Central memory CD8-positive, alpha-beta T cell (primary cell): ENCODE results near the gene TRIM41.
A peak's percentile ranks its signal among the peaks of the same experiment; 100 is the strongest.

Experiments
- ATAC-seq: fragments of 150-1000 bp; cut with Tn5 transposase; replicated peaks from 2 replicates; pipeline ENCODE4 v1.10.0; 2022; ENCODE audit warnings: mild to moderate bottlenecking, moderate FRiP score, moderate number of reproducible peaks; ENCODE audit not compliant: poor library complexity, severe bottlenecking; ENCODE audit errors: extremely low read depth
- DNase-seq, 2 donors: peaks; one replicate each; pipeline ENCODE4 v3.0.0; 2021; ENCODE audit warnings: low spot score in 2 of 2
- H3K27ac Mint-ChIP-seq: one replicate; pipeline ENCODE4 v1.8.0; 2022; ENCODE audit warnings: low read depth, mild to moderate bottlenecking, moderate library complexity, mixed read lengths
- H3K27me3 Mint-ChIP-seq: one replicate; pipeline ENCODE4 v1.8.0; 2022; ENCODE audit warnings: mixed read lengths
- H3K36me3 Mint-ChIP-seq: one replicate; pipeline ENCODE4 v1.8.0; 2022; ENCODE audit warnings: mild to moderate bottlenecking, moderate library complexity, mixed read lengths; ENCODE audit not compliant: insufficient read depth
- H3K4me1 Mint-ChIP-seq: one replicate; pipeline ENCODE4 v1.8.0; 2022; ENCODE audit warnings: mixed read lengths
- H3K4me3 Mint-ChIP-seq: one replicate; pipeline ENCODE4 v1.8.0; 2022; ENCODE audit warnings: mild to moderate bottlenecking, moderate library complexity, mixed read lengths
- H3K9me3 Mint-ChIP-seq: one replicate; pipeline ENCODE4 v1.8.0; 2022; ENCODE audit warnings: mixed read lengths

The TRIM41 gene

GRCh38 chr5:181233088-181233800, 10.2 kb downstream of the TRIM41 start:
- H3K36me3 Mint-ChIP-seq: peaks cover 73% of the 10 kb centered on the region
- H3K9me3 Mint-ChIP-seq: no peaks in the 10 kb centered on the region
- peak overlapping the region; percentile 67 for H3K27ac Mint-ChIP-seq
- no peaks in the 10 kb centered on the region for H3K27me3 Mint-ChIP-seq
- peaks cover 29% of the 10 kb centered on the region for H3K4me1 Mint-ChIP-seq
- H3K4me3 Mint-ChIP-seq: no peak overlapping the region
- ATAC-seq (no peak), DNase-seq (no peak)

DNA sequence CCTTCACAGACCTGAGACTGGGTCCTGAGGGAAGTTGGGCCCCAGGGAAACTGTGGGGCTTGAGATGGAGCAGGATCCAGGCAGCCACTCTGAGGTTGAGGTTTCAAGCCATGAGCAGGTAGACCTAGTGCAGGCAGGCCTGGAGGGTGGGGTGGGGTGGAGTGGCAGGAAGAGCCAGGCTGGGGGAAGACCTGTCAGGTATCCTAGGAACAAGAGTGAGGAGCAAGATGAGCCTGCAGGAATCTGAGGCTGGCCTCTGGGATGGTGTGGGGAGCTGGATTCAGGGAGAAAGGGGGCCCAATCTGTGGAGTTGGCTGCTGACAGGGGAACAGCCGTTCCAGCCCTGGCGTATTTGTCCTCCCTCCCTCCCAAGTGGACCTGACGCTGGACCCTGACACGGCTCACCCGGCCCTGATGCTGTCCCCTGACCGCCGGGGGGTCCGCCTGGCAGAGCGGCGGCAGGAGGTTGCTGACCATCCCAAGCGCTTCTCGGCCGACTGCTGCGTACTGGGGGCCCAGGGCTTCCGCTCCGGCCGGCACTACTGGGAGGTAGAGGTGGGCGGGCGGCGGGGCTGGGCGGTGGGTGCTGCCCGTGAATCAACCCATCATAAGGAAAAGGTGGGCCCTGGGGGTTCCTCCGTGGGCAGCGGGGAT, 10.8 kb downstream of the TRIM41 start:
- no peaks in the 10 kb centered on the region for H3K9me3 Mint-ChIP-seq
- peaks cover 36% of the 10 kb centered on the region for H3K4me1 Mint-ChIP-seq
- H3K27ac Mint-ChIP-seq: peak overlapping the region; percentile 67
- DNase-seq: no peak
- no peak overlapping the region for H3K4me3 Mint-ChIP-seq
- H3K27me3 Mint-ChIP-seq: no peaks in the 10 kb centered on the region
- ATAC-seq: no peak
- H3K36me3 Mint-ChIP-seq: peaks cover 77% of the 10 kb centered on the region

DNA sequence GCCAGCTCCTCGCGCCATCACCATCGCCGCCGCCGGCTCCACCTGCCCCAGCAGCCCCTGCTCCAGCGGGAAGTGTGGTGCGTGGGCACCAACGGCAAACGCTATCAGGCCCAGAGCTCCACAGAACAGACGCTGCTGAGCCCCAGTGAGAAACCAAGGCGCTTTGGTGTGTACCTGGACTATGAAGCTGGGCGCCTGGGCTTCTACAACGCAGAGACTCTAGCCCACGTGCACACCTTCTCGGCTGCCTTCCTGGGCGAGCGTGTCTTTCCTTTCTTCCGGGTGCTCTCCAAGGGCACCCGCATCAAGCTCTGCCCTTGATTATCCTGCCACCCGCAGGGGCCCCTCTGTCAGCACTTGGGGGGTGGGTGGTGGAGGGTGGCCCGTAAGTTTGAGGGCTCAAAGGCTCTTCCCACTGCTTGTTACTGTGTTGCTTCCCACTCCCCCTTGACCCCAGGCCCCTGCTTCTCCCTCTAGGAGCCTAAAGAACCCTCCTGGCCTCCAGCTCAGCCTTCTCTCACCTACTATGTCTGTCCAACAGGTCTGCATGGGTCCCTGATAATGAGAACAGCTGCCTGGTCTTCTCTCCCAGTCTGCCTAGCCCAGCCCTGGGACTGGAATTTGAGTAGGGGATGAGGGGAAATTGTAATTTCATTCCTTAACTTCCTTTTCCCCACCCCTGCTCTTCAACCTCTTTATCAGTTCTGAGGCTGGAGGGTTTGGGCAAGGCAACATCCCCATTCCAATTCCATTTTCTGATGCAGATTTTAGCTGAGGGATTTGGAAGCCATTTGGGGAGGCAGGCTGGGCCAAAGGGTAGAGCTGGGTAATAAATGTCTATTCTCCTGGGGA, 11.6 kb downstream of the TRIM41 start:
- no peaks in the 10 kb centered on the region for H3K9me3 Mint-ChIP-seq
- peaks cover 35% of the 10 kb centered on the region for H3K4me1 Mint-ChIP-seq
- H3K36me3 Mint-ChIP-seq: peaks cover 80% of the 10 kb centered on the region
- no peaks in the 10 kb centered on the region for H3K27me3 Mint-ChIP-seq
- DNase-seq: no peak
- H3K4me3 Mint-ChIP-seq: no peak overlapping the region
- H3K27ac Mint-ChIP-seq: peak overlapping the region; percentile 57
- no peak for ATAC-seq

- Mint-ChIP-seq H3K4me3 (no peak overlapping the region), H3K27me3 (no peaks in the 10 kb centered on the region), H3K27ac (peak overlapping the region; percentile 57), H3K4me1 (peaks cover 31% of the 10 kb centered on the region), H3K36me3 (peaks cover 82% of the 10 kb centered on the region), H3K9me3 (no peaks in the 10 kb centered on the region)
- DNase-seq: no peak
- ATAC-seq: no peak
Observed at GRCh38 chr5:181235323-181235688, 12.2 kb downstream of the TRIM41 start.

GRCh38 chr5:181235689-181236366, 12.7 kb downstream of the TRIM41 start:
- peaks cover 31% of the 10 kb centered on the region for H3K4me1 Mint-ChIP-seq
- H3K36me3 Mint-ChIP-seq: peaks cover 86% of the 10 kb centered on the region
- H3K4me3 Mint-ChIP-seq: no peak overlapping the region
- ATAC-seq: no peak
- H3K9me3 Mint-ChIP-seq: no peaks in the 10 kb centered on the region
- no peak overlapping the region for H3K27ac Mint-ChIP-seq
- no peak for DNase-seq
- H3K27me3 Mint-ChIP-seq: no peaks in the 10 kb centered on the region

- H3K4me1 Mint-ChIP-seq: peaks cover 31% of the 10 kb centered on the region
- H3K9me3 Mint-ChIP-seq: no peaks in the 10 kb centered on the region
- DNase-seq: no peak
- H3K4me3 Mint-ChIP-seq: no peak overlapping the region
- no peak for ATAC-seq
- H3K36me3 Mint-ChIP-seq: peaks cover 86% of the 10 kb centered on the region
- no peaks in the 10 kb centered on the region for H3K27me3 Mint-ChIP-seq
- H3K27ac Mint-ChIP-seq: no peak overlapping the region
Observed at GRCh38 chr5:181236471-181236870, 13.4 kb downstream of the TRIM41 start.

DNA sequence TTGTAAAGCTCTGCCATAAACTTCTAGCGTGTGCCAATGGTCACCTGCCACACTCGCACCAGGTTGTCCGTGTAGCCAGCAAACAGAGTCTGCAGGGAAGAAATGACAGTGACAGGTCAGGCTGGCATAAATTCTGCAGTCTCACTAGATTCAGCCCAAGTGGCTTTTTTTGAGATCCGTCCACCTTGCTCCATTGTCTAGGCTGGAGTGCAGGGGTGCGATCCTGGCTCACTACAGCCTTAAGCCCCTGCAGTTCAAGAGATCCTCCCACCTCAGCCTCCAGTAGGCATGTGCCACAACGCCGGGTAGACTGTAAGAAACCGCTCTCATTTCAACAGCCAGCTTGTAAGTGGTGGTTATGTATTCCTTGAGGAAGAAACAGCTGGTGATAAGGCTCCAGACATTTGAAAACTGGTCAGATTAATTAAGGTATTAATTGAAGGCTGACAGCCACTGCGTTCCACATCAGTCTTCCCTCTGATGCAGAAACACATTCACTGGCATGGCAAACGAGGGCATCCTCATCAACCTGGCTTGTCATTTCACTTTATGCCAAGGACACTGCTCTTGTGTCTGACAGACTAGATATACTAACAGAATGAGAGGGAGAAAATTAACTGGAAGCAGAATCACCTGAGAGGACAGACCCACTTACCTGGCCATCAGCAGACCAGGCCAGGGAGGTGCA, 14.0 kb downstream of the TRIM41 start:
- Mint-ChIP-seq H3K36me3 (peaks cover 88% of the 10 kb centered on the region), H3K4me1 (peaks cover 36% of the 10 kb centered on the region), H3K9me3 (no peaks in the 10 kb centered on the region), H3K27me3 (no peaks in the 10 kb centered on the region), H3K27ac (no peak overlapping the region), H3K4me3 (no peak overlapping the region)
- DNase-seq (no peak), ATAC-seq (no peak)

GRCh38 chr5:181237729-181238385, 14.8 kb downstream of the TRIM41 start:
- H3K36me3 Mint-ChIP-seq: peaks cover 87% of the 10 kb centered on the region
- H3K4me1 Mint-ChIP-seq: peaks cover 39% of the 10 kb centered on the region
- H3K27ac Mint-ChIP-seq: peak overlapping the region; percentile 65
- ATAC-seq (no peak), DNase-seq (no peak)
- H3K27me3 Mint-ChIP-seq: no peaks in the 10 kb centered on the region
- H3K9me3 Mint-ChIP-seq: no peaks in the 10 kb centered on the region
- H3K4me3 Mint-ChIP-seq: no peak overlapping the region

DNA sequence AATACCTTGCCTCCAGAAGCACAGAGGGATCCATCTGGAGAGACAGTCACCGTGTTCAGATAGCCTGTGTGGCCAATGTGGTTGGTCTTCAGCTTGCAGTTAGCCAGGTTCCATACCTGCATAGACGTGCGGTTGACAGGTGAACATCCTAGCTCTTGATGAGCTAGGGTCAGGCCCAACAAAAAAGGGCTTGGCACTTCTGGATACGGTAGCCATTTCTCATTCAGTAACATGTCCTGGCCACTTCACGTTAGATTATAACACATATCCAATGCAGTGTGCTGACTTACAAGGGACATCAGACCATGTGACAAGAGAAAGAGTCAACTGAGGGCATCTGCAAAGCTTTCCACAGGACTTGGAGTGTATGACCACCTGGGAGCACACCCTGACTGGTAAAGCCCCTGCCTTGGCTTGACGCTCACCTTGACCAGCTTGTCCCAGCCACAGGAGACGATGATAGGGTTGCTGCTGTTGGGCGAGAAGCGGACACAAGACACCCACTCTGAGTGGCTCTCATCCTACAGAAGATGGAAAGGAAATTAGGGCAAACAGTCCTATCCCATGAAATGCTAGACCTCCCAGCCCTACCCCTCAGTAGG, 16.1 kb downstream of the TRIM41 start:
- peaks cover 91% of the 10 kb centered on the region for H3K36me3 Mint-ChIP-seq
- no peak for DNase-seq
- no peak for ATAC-seq
- no peaks in the 10 kb centered on the region for H3K27me3 Mint-ChIP-seq
- H3K4me3 Mint-ChIP-seq: no peak overlapping the region
- H3K27ac Mint-ChIP-seq: peak overlapping the region; percentile 65
- H3K4me1 Mint-ChIP-seq: peaks cover 41% of the 10 kb centered on the region
- no peaks in the 10 kb centered on the region for H3K9me3 Mint-ChIP-seq

GRCh38 chr5:181241393-181241975, 18.4 kb downstream of the TRIM41 start:
- Mint-ChIP-seq H3K4me3 (peak overlapping the region; percentile 98), H3K4me1 (peaks cover 57% of the 10 kb centered on the region), H3K27ac (peak overlapping the region; percentile 94), H3K36me3 (peaks cover 78% of the 10 kb centered on the region), H3K9me3 (no peaks in the 10 kb centered on the region), H3K27me3 (no peaks in the 10 kb centered on the region)
- ATAC-seq (peak; percentile 20), DNase-seq (no peak)

DNA sequence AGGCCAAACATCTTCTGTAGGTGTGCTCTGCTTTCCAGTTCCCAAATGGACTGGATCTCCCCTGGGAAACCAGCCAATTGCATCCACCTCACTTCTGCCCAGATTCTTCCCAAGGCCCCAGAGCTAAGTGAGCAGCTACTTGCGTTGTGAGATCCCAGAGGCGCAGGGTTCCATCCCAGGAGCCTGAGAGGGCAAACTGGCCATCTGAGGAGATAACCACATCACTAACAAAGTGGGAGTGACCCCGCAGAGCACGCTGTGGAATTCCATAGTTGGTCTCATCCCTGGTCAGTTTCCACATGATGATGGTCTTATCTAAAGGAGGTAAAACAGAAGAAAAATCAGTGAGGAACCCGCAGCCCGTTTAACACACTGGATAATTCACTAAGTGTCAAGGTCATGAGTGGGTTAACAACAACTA, 19.0 kb downstream of the TRIM41 start:
- no peak for DNase-seq
- Mint-ChIP-seq H3K4me1 (peaks cover 59% of the 10 kb centered on the region), H3K9me3 (no peaks in the 10 kb centered on the region), H3K27me3 (no peaks in the 10 kb centered on the region), H3K4me3 (peak overlapping the region; percentile 98), H3K27ac (peak overlapping the region; percentile 94), H3K36me3 (peaks cover 76% of the 10 kb centered on the region)
- no peak for ATAC-seq
